ENCODE results near the gene GCNA.
"Not testable (repeated sequence)": the region's sequence is repeated elsewhere in the genome, so short reads cannot be mapped to it uniquely, and the experiment has no call there.

The GCNA gene

GRCh38 chrX:71653344-71653743 lies 75.1 kb downstream of the GCNA start:
- Histone ChIP-seq H3K4me3 (ENCODE audit: low read length) (no peak overlapping the region), H3K9ac (ENCODE audit: low read length) (no peak overlapping the region), H3K9me3 (ENCODE audit: control insufficient read depth, low read depth, low read length) (no peaks in the 10 kb centered on the region), H3K27ac (ENCODE audit: low read length) (no peak overlapping the region), H3K36me3 (ENCODE audit: control insufficient read depth, low read depth, low read length) (no peaks in the 10 kb centered on the region), H3K27me3 (ENCODE audit: control insufficient read depth, insufficient read depth, low read length) (no peaks in the 10 kb centered on the region), H3K4me1 (ENCODE audit: control insufficient read depth, low read depth, low read length) (no peaks in the 10 kb centered on the region)

- Histone ChIP-seq H3K4me1 (ENCODE audit: control insufficient read depth, low read depth, low read length) (no peaks in the 10 kb centered on the region), H3K4me3 (ENCODE audit: low read length) (no peak overlapping the region), H3K9me3 (ENCODE audit: control insufficient read depth, low read depth, low read length) (no peaks in the 10 kb centered on the region), H3K9ac (ENCODE audit: low read length) (no peak overlapping the region), H3K36me3 (ENCODE audit: control insufficient read depth, low read depth, low read length) (no peaks in the 10 kb centered on the region), H3K27ac (ENCODE audit: low read length) (no peak overlapping the region), H3K27me3 (ENCODE audit: control insufficient read depth, insufficient read depth, low read length) (no peaks in the 10 kb centered on the region)
Measured at GRCh38 chrX:71657267-71657666, 79.0 kb downstream of the GCNA start.

- Histone ChIP-seq H3K4me3 (ENCODE audit: low read length) (no peak overlapping the region), H3K27ac (ENCODE audit: low read length) (no peak overlapping the region), H3K9ac (ENCODE audit: low read length) (no peak overlapping the region), H3K9me3 (ENCODE audit: control insufficient read depth, low read depth, low read length) (no peaks in the 10 kb centered on the region), H3K36me3 (ENCODE audit: control insufficient read depth, low read depth, low read length) (no peaks in the 10 kb centered on the region), H3K27me3 (ENCODE audit: control insufficient read depth, insufficient read depth, low read length) (no peaks in the 10 kb centered on the region), H3K4me1 (ENCODE audit: control insufficient read depth, low read depth, low read length) (no peaks in the 10 kb centered on the region)
Measured at GRCh38 chrX:71659342-71659741, 81.1 kb downstream of the GCNA start.

GRCh38 chrX:71659959-71660358 lies 81.7 kb downstream of the GCNA start:
- Histone ChIP-seq H3K9me3 (ENCODE audit: control insufficient read depth, low read depth, low read length) (peaks cover 2% of the 10 kb centered on the region), H3K4me1 (ENCODE audit: control insufficient read depth, low read depth, low read length) (no peaks in the 10 kb centered on the region)

DNA sequence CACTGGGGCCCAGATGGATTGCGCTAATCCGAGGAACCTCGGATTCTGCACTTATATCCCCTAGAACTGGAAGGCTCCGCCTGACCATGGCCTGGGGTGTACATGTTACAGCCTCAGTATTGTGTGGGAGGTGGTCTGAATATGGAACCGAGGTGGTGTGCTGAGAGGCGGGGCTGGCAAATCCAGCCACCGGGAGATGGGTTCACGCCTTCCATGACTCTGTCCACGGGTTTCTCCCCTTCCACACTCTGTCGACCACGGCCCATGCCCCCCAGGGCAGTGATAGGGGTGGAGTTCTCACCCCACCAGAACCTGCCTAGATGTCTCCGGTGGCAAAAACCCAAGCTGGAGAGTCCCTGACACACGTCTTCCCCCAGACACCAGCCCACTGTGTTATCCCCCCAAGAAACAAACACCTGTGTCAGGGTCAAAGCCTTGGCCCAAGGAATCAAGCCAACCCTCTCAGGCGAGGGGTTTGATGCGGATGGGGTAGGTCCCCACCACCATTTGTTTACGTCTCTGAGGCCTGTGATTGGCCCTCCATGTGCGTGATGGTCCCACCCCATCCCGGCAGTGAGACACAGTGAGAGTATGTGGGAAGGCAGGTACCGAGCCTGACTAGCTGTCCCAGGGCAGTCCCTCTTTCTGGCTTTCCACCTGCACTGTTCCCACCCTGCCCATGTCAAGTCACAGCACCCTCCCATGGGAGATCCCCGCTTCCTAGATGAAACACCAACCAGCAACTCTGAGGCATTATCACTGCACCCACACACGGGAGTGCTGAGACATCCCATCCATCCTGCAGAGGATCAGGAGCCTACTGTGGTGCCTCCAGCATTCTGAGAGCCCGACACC lies 82.6 kb downstream of the GCNA start:
- Histone ChIP-seq H3K9ac (ENCODE audit: low read length) (no peak overlapping the region), H3K4me3 (ENCODE audit: low read length) (no peak overlapping the region), H3K27ac (ENCODE audit: low read length) (no peak overlapping the region), H3K9me3 (ENCODE audit: control insufficient read depth, low read depth, low read length) (peaks cover 2% of the 10 kb centered on the region), H3K36me3 (ENCODE audit: control insufficient read depth, low read depth, low read length) (no peaks in the 10 kb centered on the region), H3K27me3 (ENCODE audit: control insufficient read depth, insufficient read depth, low read length) (no peaks in the 10 kb centered on the region), H3K4me1 (ENCODE audit: control insufficient read depth, low read depth, low read length) (no peaks in the 10 kb centered on the region)

More at GRCh38 chrX:71659959-71660358, 81.7 kb downstream of the GCNA start:
- H3K9ac ChIP-seq (ENCODE audit: low read length): no peak overlapping the region
- H3K36me3 ChIP-seq (ENCODE audit: control insufficient read depth, low read depth, low read length): no peaks in the 10 kb centered on the region
- no peak overlapping the region for H3K27ac ChIP-seq (ENCODE audit: low read length)
- H3K4me3 ChIP-seq (ENCODE audit: low read length): no peak overlapping the region
- no peaks in the 10 kb centered on the region for H3K27me3 ChIP-seq (ENCODE audit: control insufficient read depth, insufficient read depth, low read length)

GRCh38 chrX:71661919-71662318 lies 83.7 kb downstream of the GCNA start:
- Histone ChIP-seq H3K36me3 (ENCODE audit: control insufficient read depth, low read depth, low read length) (no peaks in the 10 kb centered on the region), H3K27ac (ENCODE audit: low read length) (no peak overlapping the region), H3K9me3 (ENCODE audit: control insufficient read depth, low read depth, low read length) (peaks cover 2% of the 10 kb centered on the region), H3K4me1 (ENCODE audit: control insufficient read depth, low read depth, low read length) (no peaks in the 10 kb centered on the region), H3K4me3 (ENCODE audit: low read length) (no peak overlapping the region), H3K27me3 (ENCODE audit: control insufficient read depth, insufficient read depth, low read length) (no peaks in the 10 kb centered on the region), H3K9ac (ENCODE audit: low read length) (no peak overlapping the region)

DNA sequence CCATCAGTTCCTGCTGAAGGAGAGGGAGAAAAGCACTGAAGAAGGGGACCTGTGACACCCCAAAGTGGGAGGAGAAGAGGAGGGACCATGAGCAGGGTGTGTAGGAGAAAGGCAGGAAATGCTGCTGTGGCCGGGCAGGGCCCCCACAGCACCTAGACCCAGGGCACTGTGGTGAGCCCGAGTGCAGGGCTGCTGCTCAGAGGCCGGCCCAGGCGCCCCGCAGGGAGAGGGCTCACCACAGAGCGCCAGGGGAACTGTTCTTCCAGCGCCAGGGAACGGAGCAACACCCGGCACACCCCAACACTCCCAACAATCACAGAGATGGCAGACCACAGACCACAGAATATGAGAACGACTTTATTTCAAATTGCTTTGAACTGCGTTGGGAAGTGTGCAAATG lies 84.4 kb downstream of the GCNA start:
- not testable (repeated sequence) for H3K36me3 ChIP-seq (ENCODE audit: control insufficient read depth, low read depth, low read length); H3K27ac ChIP-seq (ENCODE audit: low read length); H3K9ac ChIP-seq (ENCODE audit: low read length)

More for the DNA sequence above, 84.4 kb downstream of the GCNA start:
- not testable (repeated sequence) for H3K4me3 ChIP-seq (ENCODE audit: low read length); H3K4me1 ChIP-seq (ENCODE audit: control insufficient read depth, low read depth, low read length); H3K9me3 ChIP-seq (ENCODE audit: control insufficient read depth, low read depth, low read length); H3K27me3 ChIP-seq (ENCODE audit: control insufficient read depth, insufficient read depth, low read length)
